NCI-H1105 treated with DMSO at 0.1 percent for 48 hours (cell line): ENCODE measurements around the gene SLITRK2.
A peak's percentile ranks its signal among the peaks of the same experiment; 100 is the strongest.

Experiments
- DNase-seq: peaks from one replicate; lab custom pipeline; 2025; lab: John Stamatoyannopoulos, UW

The SLITRK2 gene, protein sequence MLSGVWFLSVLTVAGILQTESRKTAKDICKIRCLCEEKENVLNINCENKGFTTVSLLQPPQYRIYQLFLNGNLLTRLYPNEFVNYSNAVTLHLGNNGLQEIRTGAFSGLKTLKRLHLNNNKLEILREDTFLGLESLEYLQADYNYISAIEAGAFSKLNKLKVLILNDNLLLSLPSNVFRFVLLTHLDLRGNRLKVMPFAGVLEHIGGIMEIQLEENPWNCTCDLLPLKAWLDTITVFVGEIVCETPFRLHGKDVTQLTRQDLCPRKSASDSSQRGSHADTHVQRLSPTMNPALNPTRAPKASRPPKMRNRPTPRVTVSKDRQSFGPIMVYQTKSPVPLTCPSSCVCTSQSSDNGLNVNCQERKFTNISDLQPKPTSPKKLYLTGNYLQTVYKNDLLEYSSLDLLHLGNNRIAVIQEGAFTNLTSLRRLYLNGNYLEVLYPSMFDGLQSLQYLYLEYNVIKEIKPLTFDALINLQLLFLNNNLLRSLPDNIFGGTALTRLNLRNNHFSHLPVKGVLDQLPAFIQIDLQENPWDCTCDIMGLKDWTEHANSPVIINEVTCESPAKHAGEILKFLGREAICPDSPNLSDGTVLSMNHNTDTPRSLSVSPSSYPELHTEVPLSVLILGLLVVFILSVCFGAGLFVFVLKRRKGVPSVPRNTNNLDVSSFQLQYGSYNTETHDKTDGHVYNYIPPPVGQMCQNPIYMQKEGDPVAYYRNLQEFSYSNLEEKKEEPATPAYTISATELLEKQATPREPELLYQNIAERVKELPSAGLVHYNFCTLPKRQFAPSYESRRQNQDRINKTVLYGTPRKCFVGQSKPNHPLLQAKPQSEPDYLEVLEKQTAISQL

DNA sequence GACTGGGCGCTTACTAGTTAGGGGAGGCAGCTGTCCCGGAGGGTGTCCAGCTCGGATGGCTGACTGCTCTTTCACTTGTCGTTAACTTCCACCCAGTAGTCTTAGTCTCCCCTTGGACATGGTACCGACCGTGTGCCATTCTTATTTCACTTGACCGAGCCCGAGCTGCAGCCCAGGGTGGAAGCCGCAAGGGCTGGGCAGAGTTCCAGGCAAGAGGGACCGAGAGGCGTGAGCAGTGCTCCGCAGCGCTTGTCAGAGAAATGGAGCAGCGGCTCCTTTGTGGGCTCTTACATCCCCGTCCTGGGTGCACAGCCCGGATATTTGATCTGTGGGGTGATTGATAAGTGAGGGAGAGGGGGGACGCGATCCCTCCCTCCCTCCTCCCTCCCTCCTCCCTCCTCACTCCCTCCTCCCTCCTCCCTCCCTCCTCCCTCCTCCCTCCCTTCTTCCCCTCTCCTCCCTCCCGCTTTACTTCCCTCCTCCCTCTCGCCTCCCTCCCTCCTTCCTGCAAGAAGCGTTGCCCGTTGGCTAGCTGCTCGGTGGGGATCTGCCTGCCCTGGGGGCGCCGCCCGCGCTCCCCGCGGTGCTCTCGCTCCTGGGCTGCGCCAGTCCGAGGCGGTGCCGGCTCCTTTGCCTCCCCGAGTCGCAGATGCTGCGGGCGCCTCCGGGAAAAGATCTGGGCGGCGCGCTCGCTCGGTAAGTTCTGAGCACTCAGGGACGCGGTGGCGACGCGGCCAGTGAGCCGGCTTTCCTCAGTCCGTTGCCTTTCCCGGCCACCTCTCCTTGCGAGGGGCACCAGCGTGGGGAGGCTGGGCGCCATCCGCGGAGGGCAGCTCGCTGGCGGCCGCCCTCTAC, at the start of gene SLITRK2:
SLITRK2 (plus strand) TSS at position 499 of the 855 bp plus-strand sequence. CDS start 4,597 bp downstream, outside the sequence.
- DNase-seq = peak; percentile 38

DNA sequence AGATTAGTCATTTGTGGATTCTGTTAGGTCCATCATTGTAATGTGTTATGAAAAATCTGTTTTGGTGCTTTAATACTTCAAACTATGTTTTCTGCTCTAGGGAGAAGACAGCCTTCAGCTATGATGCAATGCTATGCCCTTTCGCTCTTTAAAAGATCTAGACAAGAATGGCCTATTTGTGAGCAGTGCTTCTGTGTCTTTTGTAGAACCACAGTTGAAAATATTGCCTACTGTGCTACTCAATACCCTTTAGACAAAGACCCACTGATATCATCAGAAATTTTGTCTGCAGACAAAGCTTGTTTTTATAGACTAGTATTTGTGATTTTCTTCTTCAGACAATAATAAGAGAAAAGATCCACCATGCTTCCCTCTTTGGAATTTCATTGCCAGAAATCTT, 44.6 kb upstream of the SLITRK2 start:
- DNase-seq = no peak

DNA sequence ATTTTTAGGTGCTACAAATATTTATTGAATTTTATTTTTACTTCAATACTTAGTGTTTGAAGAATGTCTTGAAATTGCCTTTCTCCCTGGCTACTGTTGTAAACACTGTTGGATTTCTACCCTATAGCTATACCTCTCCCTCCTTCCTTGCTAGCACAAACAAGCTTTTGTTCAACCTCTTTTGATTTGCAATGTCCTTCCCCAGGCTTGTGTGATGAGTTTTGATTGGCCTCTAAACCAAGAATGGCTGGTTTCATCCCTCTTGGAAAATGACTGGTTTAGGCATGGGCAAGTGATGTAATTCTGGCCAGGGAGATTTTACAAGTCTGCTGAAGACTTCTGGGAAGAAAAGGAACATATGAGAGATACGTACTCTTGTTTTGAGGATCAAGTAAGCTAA, 25.3 kb upstream of the SLITRK2 start:
- no peak for DNase-seq

DNA sequence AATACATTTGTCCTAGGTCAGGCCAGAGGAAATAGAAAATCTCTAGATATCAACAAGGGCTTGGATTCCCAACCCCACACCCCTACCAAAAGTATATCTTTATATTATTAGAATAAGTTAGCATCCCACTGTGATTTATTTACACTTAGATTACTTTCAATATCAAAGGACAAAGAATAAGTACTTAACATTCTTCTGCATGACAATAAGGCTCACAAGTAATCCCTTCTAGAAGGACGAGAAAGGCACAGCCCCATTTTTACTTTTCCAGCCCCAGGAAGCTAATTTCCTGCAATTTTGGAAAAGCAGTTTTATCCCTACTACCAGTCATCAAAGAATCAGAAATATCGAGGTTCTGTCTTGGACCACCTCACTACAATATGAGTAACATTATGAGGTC, 14.1 kb upstream of the SLITRK2 start:
- DNase-seq = no peak

DNA sequence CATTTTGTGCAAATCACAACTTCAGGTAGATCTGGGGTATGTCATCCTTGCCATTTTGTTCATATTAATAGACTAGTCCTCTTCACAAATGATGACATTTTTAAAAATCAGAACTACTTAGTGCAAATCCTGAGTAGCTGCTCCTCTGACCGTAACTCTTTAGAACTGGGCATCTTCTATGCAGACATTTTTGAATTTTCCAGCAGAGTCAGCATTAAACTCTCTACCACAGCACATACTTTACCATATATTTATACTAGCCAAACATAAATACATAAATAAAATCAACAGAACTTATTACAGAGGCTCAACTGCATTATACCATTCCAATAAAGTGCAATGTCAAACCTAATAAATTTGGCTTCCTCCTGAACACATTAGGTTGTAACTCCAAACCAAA, 4.5 kb upstream of the SLITRK2 start:
- no peak for DNase-seq

DNA sequence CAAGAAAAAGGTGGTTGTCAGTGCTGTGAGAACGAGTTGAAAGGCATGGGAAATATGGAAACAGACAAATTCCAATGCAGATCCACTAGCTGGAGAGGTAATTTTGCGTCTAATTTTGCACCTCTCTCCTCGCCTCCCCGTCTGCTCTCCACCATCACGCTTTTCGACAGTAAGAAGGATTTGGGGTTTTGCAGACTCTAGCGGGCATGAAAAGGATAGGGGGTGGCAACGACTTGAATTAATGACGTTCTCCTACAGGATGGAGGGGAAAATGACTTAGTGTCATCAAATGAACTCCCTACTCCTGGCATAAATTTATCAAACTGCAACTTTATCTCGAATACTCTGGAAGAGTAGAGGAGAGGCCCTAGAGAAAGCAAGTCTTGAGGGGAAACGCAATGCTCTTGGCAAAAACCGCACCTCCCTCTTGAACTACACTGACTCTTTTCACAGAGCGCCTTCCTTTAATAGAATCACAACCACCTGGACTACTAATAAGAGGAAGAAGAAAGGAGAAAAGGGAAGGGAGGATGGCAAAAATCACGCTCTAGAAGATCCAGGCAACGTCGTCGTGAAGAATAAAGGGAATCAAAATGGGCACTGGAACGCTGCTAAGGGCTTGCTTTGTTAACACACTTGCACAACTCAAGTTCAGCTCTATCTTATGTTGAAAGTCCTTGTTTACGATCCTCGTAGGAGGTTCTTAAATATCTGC, 871 bp upstream of the SLITRK2 start:
- DNase-seq = no peak

DNA sequence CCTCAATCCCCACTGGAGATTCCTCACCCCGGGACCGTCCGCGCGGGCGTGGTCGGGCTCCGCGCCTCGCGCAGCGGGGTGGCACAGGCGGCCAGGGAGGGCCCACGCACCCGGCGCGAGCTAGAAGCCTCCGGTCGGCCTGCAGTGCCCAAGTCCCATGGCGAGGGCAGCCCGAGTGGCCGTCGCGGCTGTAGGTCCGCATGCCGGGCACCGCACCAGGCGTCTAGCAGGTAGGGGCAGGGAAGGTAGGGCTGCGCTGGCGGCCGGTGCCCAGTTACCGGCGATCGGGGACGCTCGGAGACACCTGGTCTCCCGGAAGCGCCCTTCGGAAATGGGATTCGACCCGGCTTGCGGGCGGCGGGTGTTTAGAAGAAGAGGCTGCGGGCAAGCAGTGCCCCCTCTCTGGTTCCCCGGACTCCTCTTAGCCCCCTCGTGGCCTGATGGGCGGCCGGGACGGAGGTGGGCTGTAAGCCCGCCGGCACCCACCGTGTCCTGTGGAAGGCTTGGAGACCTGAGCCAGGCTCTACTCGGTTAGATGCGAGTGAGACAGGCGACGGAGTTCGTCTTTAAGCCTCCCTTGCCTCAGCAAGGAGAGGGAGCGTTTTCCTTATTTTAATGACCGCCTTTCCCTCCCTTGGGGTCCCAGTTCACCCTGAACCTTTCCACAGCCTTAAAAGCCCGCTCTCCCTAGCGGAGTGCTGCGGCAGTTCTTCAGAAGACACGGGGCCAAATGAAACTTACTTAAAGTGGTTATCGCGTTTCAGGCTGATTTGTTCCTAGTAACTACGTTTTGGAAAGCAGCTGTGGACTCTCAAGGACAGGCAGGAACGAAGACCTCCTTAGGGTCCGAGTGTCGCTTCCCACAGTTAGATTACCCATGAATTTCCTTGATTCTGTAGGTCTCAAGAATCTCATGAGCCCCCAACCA, 821 bp downstream of the SLITRK2 start:
- no peak for DNase-seq

DNA sequence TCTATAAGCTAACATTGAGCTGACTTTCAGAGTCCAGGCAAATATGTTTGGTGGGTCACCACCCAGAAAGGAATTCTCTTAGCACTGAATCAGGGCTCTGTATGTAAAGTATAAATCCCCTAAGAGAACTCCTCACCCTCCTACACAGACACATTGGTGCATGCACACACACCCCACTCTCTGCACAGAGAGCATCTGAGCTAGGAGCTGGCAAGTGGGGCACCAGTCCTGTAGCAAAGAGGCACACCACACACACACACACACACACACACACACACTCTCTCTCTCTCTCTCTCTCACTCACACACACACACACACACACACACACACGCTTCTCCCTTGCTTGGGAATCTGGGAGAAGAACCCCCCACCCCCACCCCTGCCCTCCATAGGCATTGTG, 3.2 kb downstream of the SLITRK2 start:
- DNase-seq = no peak

DNA sequence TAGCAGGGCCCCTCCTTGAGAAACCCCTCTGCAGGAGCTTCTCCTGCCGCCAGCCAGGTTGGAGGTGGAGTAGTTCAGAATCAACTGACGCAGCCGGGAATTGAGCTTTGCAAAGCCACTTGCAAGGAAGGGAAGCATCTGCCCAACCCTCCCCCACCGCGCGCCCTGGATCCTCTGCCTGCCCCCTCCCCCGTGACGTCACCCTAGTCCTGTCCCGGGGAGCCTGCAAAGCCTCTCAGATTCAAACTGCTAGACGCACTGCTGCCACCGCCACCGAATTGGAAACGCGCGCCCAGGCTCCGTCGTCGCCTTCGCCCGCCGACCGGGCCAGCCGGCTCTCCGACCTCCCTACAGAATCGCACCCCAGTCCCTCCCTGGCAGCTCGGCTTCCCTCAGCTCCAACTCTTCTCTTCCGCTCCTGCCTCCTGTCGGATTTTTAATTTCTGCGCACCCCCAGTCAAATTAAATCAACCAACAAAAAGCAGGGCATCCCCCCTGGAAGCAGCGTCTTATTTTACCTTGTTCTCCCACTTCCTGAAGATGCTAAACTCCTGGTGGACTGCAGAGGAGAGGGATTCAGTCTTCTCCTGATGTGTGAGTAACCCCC, 3.8 kb downstream of the SLITRK2 start:
- peak; percentile 22 for DNase-seq

DNA sequence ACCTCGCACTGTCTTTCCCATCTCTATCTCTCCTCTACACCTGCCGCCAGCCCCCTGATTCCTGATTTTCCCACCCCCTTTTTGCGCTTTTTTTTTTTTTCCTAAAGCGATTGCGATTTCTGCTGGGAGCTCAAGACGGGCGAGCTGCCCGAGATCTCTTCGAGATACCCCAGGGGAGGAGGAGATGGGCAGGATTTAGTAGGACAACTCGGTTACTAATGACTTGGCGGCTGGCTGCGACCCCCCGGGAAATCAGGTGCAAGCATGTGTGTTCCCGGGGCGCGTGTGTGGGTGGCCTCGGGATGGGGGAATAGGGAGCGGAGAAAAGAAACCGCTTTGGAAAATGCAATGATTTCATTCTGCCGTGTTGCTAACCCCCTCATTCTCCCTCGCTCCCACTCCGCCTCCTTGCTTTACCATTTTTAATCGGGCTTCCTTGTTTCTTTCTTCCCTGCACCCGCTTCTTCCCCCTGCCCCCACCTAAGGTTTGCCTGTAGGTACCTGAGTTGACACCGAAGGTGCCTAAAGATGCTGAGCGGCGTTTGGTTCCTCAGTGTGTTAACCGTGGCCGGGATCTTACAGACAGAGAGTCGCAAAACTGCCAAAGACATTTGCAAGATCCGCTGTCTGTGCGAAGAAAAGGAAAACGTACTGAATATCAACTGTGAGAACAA, 4.4 kb downstream of the SLITRK2 start:
- DNase-seq = no peak

DNA sequence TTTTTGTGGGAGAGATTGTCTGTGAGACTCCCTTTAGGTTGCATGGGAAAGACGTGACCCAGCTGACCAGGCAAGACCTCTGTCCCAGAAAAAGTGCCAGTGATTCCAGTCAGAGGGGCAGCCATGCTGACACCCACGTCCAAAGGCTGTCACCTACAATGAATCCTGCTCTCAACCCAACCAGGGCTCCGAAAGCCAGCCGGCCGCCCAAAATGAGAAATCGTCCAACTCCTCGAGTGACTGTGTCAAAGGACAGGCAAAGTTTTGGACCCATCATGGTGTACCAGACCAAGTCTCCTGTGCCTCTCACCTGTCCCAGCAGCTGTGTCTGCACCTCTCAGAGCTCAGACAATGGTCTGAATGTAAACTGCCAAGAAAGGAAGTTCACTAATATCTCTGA, 5.5 kb downstream of the SLITRK2 start:
- DNase-seq = no peak

DNA sequence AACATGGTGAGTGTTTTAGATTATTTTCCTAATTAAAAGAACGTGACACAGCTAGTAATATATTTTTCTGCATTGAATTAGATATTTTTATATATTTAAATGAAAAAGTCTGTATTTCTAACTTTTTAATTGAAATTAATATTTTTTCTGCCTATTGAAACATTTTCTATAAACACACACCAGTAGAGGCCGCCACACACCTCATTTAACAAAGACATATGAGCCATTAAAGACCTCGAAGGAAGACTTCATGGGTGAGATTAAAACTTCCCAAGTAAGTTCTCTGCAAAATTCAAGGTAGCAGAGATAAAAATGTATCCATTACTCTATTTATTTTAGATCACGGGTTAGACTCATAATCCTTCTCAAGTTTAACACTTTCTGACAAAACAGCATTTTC, 8.3 kb downstream of the SLITRK2 start:
- DNase-seq = peak; percentile 9

DNA sequence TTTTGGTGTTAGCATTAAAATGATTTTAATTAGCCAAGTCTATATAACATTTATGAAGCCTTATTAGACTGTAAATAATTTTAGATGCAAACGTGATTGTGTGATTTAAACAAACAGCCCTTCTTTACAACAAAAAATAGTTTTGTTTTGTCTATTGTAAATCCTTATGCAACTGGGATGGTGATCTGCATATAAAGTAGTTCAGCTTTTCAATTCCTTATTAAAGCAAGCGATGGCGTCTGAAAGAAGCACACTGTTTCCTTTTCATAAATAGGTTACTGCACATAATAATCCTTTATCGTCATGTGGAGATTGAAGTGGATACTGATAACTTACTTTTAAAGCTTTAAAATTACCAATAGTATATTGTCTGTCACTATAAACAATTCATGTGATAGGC, 8.8 kb downstream of the SLITRK2 start:
- no peak for DNase-seq

DNA sequence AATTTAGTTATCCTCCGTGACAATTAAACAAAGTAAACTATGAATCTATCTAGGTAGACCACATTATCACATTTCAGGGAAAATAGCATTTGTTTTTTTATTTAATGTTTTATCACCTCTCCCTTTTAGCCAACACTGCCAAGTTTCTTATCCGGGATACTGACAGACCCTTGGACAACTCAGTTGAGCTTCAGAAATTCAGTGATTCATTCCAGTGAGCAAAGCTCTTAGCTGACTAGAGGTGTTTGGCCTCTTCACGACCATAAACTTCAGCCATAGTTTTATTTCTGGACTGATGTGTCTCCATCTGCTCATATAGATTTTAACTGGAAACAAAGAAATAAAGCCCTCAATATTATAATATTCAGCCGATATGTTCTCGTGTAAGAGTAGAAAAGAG, 15.2 kb downstream of the SLITRK2 start:
- no peak for DNase-seq

DNA sequence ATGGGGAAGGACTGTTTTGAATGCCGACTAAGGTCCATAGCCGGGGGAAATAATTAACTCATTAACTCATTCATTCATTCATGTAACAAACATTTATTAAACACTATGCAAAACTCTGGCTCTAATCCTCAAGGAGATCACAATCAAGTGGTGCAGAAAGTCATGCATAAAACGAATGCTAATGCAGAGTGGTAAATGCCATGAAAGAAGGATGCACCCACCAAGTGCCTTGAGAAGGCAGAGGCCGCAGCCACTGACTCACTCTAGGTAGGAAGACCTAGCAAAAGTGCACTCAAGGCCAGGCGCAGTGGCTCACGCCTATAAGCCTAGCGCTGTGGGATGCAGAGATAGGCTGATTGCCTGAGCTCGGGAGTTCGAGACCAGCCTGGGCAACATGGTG, 22.9 kb downstream of the SLITRK2 start:
- no peak for DNase-seq

DNA sequence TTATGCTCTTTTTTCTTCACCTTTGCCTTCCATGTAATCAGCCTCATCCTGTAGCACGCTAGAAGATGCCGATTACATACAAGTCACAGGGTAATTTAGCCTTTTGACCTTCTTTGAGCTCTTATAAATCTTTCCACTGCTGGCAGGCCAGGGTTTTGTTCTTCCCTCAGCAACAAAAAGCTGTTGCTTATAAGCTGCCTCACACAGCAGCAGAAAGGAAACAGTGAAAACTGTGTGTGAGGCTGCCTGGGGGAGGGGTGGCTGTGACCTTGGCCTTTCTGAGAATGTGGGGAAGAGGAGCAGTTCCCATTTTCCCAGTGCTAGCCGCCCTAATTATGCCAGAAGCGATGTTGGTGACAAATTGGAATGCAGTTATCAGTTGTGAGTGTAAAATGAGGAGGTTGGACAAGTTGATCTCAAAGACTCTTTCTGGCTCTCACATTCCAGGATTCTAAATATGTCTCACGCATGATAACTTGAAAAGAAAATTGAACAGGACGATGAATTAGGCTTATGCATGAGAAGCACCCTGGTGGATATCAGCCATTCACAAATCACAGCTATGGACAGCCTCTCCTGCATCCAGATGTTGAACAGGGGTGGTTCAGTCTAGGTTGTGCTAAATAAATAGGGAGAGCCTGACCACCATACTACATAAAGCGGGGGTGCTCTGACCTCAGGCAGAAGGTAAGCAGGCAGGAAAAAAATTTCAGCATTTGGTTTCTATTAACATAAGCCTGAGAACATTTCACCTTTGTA, 25.7 kb downstream of the SLITRK2 start:
- no peak for DNase-seq

DNA sequence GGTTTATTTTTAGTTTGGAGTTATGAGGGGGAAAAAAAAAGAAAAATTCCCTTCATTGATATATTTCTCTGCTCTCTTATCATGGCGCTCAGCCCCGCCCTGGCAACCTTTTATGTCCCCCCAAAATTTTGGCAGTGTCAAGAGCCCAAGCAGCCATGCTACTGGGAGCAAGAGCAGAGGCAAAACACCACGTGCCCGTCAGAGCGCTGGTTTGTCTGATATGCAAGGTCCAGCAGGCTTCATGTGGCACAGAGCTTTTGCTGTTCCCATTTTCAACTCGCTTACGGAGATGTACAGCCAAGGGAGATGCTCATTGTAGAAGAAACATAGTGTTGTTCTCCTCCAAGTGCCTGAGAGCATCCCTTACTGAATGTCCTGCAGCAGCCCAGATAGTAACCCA, 27.3 kb downstream of the SLITRK2 start:
- no peak for DNase-seq

DNA sequence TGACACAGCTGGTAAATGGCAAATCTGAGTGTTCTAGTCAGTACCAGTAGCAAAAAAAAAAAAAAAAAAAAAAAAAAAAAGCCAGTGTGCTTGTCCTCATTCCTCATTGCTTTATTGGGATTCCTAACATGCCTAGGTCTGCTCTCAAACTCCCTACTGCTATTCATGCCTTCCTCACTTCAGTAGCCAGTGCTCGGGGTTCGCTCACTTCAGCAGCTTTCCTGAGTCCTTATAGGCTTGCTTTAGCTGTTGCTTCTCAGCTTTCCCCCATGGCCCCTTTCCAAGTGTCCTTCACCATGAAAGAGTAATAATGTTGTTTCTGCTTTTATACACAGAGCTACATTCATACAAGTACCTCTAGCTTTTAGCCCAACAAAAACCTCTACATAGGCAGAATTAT, 30.8 kb downstream of the SLITRK2 start:
- peak; percentile 1 for DNase-seq

DNA sequence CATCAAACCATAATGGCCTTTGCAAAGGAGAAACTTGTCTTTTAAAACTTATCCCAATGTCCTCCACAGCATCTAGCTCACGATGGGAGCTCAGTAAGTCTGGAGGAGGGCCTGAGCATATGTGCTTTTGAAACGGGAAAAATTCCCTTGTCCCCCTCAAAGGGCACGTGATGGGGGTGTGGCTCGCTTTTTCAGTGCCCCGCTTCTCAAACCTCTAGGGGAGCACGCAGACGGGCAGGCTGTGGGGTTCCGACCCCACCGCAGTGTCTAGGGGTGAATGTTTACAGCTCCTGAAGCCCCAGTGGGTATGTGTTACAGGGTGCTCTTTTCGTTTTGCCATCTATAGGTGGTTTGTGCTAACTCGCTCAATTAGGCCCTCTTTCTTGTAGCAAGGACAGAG, 31.2 kb downstream of the SLITRK2 start:
- DNase-seq = no peak
